HL-60 (cell line): ENCODE measurements around the gene SLC27A1.
A peak's percentile ranks its signal among the peaks of the same experiment; 100 is the strongest.

ENCODE experiments used
- DNase-seq, 2 experiments: peaks; one replicate each; pipeline ENCODE4 v3.0.0-alpha.2; 2010 to 2020; ENCODE audit warnings: low read depth in 1 of 2, low spot score in 1 of 2
- H3K27ac ChIP-seq: fragments of 250-450 bp; sonication (Bioruptor Pico); replicated peaks from 2 replicates; pipeline ENCODE4 v1.5.1; 2020; ENCODE audit warnings: mild to moderate bottlenecking, moderate library complexity
- H3K27me3 ChIP-seq: fragments of 250-450 bp; sonication (Bioruptor Pico); 2 replicates; pipeline ENCODE4 v1.5.1; 2021; ENCODE audit warnings: mild to moderate bottlenecking, moderate library complexity; ENCODE audit not compliant: insufficient read depth, poor library complexity, severe bottlenecking
- H3K4me3 ChIP-seq: replicated peaks from 2 replicates; pipeline ENCODE4 v1.5.1; 2011; ENCODE audit warnings: mild to moderate bottlenecking, control low read depth, low read length; ENCODE audit not compliant: insufficient read depth
- CTCF ChIP-seq: IDR thresholded peaks from one replicate; pipeline ENCODE4 v1.5.1; 2011; ENCODE audit warnings: low read length, control low read depth, inconsistent platforms; ENCODE audit not compliant: insufficient read depth
- GABPA ChIP-seq: IDR thresholded peaks from 2 replicates; pipeline ENCODE4 v1.6.1; 2012; ENCODE audit warnings: low read depth
- POLR2AphosphoS5 ChIP-seq: IDR thresholded peaks from 2 replicates; pipeline ENCODE4 v1.6.1; 2012; ENCODE audit warnings: low read depth
- REST ChIP-seq: IDR thresholded peaks from 2 replicates; pipeline ENCODE4 v1.6.1; 2012; ENCODE audit warnings: low read depth; ENCODE audit not compliant: insufficient replicate concordance
- SPI1 ChIP-seq: IDR thresholded peaks from 2 replicates; pipeline ENCODE4 v1.6.1; 2012; ENCODE audit warnings: low read depth, mild to moderate bottlenecking, borderline replicate concordance

The SLC27A1 gene

GRCh38 chr19:17479325-17479791 lies 9.0 kb downstream of the SLC27A1 start:
- Histone ChIP-seq H3K4me3 (no peak overlapping the region), H3K27me3 (no peaks in the 10 kb centered on the region), H3K27ac (no peak overlapping the region)
- peak in 1 of 2 experiments; percentile 17 for DNase-seq
- TF ChIP-seq REST (no peak), GABPA (no peak), SPI1 (no peak), POLR2AphosphoS5 (no peak), CTCF (no peak)

GRCh38 chr19:17481986-17482385 lies 11.7 kb downstream of the SLC27A1 start:
- no peaks in the 10 kb centered on the region for H3K27me3 ChIP-seq
- H3K27ac ChIP-seq = no peak overlapping the region
- DNase-seq = no peak
- TF ChIP-seq CTCF (no peak), SPI1 (no peak), POLR2AphosphoS5 (no peak), GABPA (no peak), REST (no peak)
- no peak overlapping the region for H3K4me3 ChIP-seq

GRCh38 chr19:17482877-17483604 lies 12.7 kb downstream of the SLC27A1 start:
- no peaks in the 10 kb centered on the region for H3K27me3 ChIP-seq
- H3K4me3 ChIP-seq = no peak overlapping the region
- DNase-seq = no peak
- TF ChIP-seq CTCF = no peak
- no peak for TF ChIP-seq SPI1
- no peak for TF ChIP-seq POLR2AphosphoS5
- no peak for TF ChIP-seq REST
- TF ChIP-seq GABPA = no peak
- H3K27ac ChIP-seq = no peak overlapping the region
